A673 (cell line): Measurements from ENCODE around the gene ZDHHC11. TPM values are rescaled to one million over a fixed set of nuclear protein-coding genes. Genes with fewer than 3 reads are reported as not detected.
"Not testable (repeated sequence)": the region's sequence is repeated elsewhere in the genome, so short reads cannot be mapped to it uniquely, and the experiment has no call there.

ENCODE experiments used
- BruUV-seq: library from RNA; stranded (reverse); fragments of 400-500 nt; replicated peaks from 2 replicates; lab custom pipeline; 2021; lab: Mats Ljungman, UMichigan
- CTCF ChIA-PET: fragments of 300-600 bp; sonication (Branson Sonifier 250); formaldehyde crosslinking; loops from one replicate; lab custom pipeline; 2022; ENCODE audit warnings: antibody characterized with exemption; lab: Charles Lee
- POLR2A ChIA-PET: fragments of 300-600 bp; sonication (Branson Sonifier 250); formaldehyde crosslinking; loops from one replicate; lab custom pipeline; 2022; ENCODE audit warnings: antibody characterized with exemption; ENCODE audit not compliant: low non-redundant PET; lab: Charles Lee
- DNase-seq: peaks from one replicate; pipeline ENCODE4 v3.0.0-alpha.2; 2015; ENCODE audit warnings: low spot score
- H3K27ac ChIP-seq: fragments of 200-600 bp; sonication (generic); 2 replicates; pipeline ENCODE4 v1.5.1; 2016; ENCODE audit warnings: mixed run types, low read depth, mild to moderate bottlenecking, mixed read lengths, antibody characterized with exemption, low read length; ENCODE audit not compliant: poor library complexity, severe bottlenecking
- H3K27me3 ChIP-seq: fragments of 200-600 bp; sonication (generic); replicated peaks from 2 replicates; pipeline ENCODE4 v1.6.1; 2017; ENCODE audit warnings: mixed run types, low read depth, mild to moderate bottlenecking, mixed read lengths, antibody characterized with exemption, low read length; ENCODE audit not compliant: insufficient read depth, poor library complexity
- H3K36me3 ChIP-seq: fragments of 200-600 bp; sonication (generic); 2 replicates; pipeline ENCODE4 v1.6.1; 2016; ENCODE audit warnings: mixed run types, mild to moderate bottlenecking, mixed read lengths, antibody characterized with exemption, low read length; ENCODE audit not compliant: insufficient read depth, poor library complexity, severe bottlenecking
- H3K4me1 ChIP-seq: fragments of 200-600 bp; sonication (generic); 2 replicates; pipeline ENCODE4 v1.6.1; 2017; ENCODE audit warnings: mixed run types, mild to moderate bottlenecking, mixed read lengths, antibody characterized with exemption, low read length; ENCODE audit not compliant: insufficient read depth, poor library complexity, severe bottlenecking
- H3K4me3 ChIP-seq: fragments of 200-600 bp; sonication (generic); 2 replicates; pipeline ENCODE4 v1.5.1; 2016; ENCODE audit warnings: low read depth, mixed run types, mild to moderate bottlenecking, mixed read lengths, low read length; ENCODE audit not compliant: poor library complexity, severe bottlenecking
- H3K9me3 ChIP-seq: fragments of 200-600 bp; sonication (generic); 2 replicates; pipeline ENCODE4 v1.6.1; 2016; ENCODE audit warnings: mixed run types, low read depth, mild to moderate bottlenecking, mixed read lengths, antibody characterized with exemption, low read length; ENCODE audit not compliant: poor library complexity, severe bottlenecking
- EZH2 ChIP-seq: fragments of 200-600 bp; sonication (generic); IDR thresholded peaks from 2 replicates; pipeline ENCODE4 v1.6.1; 2017; ENCODE audit warnings: borderline replicate concordance, low read depth, mild to moderate bottlenecking, mixed read lengths, antibody characterized with exemption, low read length; ENCODE audit not compliant: poor library complexity, severe bottlenecking
- intact Hi-C: fragments of 100-400 bp; cut with micrococcal nuclease; formaldehyde crosslinking; loops from one replicate; pipeline ENCODE4 v1.10.0; 2022; ENCODE audit not compliant: unreplicated experiment
- total RNA-seq: library from RNA; stranded (reverse); gene quantifications from 2 replicates; pipeline ENCODE4 v1.2.3, GENCODE V29; 2021

Gene ZDHHC11
- total RNA-seq, 1 experiment from 2014 or later, result 47.3 TPM

DNA sequence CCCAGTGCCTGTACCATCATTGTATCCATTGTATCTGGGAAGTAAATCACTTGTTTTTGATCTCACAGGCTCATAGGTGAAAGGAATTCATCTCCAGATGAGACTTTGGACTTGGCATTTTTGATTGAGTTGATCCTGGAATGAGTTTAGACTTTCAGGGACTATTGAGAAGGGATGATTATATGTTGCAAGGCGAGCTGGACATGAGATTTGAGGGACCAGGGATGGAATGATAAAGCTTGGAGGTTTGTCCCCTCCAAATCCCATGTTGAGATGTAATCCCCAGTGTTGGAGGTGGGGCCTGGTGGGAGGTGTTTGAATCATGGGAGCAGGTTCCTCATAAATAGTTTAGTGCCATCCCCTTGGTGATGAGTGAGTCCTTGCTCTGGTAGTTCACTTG, 55.8 kb downstream of the ZDHHC11 start:
- CTCF ChIA-PET, POLR2A ChIA-PET, H3K36me3 ChIP-seq, H3K27ac ChIP-seq, H3K27me3 ChIP-seq, DNase-seq, H3K4me3 ChIP-seq, H3K9me3 ChIP-seq, H3K4me1 ChIP-seq, BruUV-seq: not testable (repeated sequence)
- intact Hi-C loops, result loop anchor here (5.0 kb wide), 1 partner anchor 78 kb away; no protein-coding TSS in a partner anchor

DNA sequence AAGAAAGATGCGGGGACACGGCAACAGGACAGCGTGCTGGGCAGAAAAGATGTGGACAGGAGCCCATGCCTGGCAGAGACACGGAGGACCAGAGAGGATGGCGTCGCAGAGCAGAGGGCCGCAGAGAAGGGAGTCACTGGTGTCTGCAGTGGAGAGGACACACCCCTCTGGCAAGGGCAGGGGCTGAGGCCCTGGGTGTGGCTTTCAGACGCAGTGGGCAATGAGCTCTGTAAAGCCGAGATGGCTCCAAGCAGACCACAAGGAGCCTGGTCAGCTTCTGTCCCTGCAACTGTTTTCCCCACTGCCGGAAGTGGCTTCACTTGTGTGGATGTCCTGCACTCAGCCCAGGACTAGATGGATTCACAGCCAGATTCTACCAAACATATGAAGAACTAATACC, 62.1 kb downstream of the ZDHHC11 start:
- DNase-seq, CTCF ChIA-PET, H3K4me3 ChIP-seq, H3K4me1 ChIP-seq, H3K36me3 ChIP-seq, H3K9me3 ChIP-seq, BruUV-seq, POLR2A ChIA-PET, H3K27ac ChIP-seq: not testable (repeated sequence)
- H3K27me3 ChIP-seq, result peaks cover 13% of the 10 kb centered on the region
- intact Hi-C loops, result loop anchor here (2.0 kb wide), 1 partner anchor 90 kb away; no protein-coding TSS in a partner anchor

DNA sequence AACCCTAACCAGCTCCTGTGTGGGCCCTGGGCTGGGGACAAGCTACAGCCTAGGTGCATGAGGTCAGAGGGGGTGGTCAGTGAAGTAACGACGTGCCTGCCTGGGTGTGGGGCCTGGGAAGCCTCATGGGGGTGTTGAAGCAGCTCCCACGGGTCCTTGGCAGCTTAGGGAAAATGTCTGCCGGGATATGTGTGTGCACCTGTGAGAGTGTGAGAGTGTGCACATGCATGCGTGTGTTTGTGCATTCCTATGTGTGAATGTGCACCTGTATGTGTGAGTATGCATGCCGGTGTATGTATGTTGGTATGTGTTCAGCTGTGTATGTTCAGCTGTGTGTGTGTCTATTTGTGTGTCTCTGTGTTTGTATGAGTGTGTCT, 62.9 kb downstream of the ZDHHC11 start:
- H3K36me3 ChIP-seq, H3K4me3 ChIP-seq, DNase-seq, POLR2A ChIA-PET, CTCF ChIA-PET, H3K9me3 ChIP-seq, H3K4me1 ChIP-seq, BruUV-seq, H3K27ac ChIP-seq: not testable (repeated sequence)
- intact Hi-C loops, result loop anchor here (2.0 kb wide), 1 partner anchor 89 kb away; no protein-coding TSS in a partner anchor
- peaks cover 13% of the 10 kb centered on the region for H3K27me3 ChIP-seq

DNA sequence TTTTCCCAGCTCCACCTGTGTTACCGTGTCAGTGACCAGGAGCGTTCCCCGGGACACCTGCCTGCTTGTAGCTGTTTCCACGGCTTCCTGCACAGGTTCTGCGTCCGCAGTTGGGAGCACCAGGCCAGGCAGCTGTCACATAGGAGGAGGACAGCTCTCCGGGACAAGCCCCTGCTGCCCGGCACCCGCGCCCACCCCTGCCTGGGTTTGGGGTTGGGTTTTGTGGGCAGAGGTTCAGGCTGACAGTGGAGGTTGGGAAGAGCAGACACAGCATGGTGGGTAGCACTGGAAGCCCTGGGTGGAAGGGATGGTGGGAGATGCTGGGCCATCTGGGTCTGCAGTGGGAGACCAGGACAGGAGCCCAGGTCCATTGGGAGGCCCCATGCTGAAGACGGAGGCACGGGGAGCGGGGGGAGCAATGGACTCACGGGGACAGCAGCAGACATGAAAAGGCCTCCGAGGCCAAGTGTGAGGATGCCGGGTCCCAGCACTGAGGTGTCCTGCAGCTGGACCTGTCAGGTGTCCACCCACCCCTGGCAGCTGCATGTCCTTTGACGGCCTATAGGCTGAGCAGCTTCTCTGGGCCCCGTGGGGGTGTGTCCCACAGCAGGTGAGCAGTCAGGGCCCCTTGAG, 63.4 kb downstream of the ZDHHC11 start:
- H3K27ac ChIP-seq, intact Hi-C loops, BruUV-seq, H3K9me3 ChIP-seq, H3K4me3 ChIP-seq, H3K4me1 ChIP-seq, DNase-seq, CTCF ChIA-PET, POLR2A ChIA-PET, H3K36me3 ChIP-seq: not testable (repeated sequence)
- H3K27me3 ChIP-seq, result peaks cover 13% of the 10 kb centered on the region

DNA sequence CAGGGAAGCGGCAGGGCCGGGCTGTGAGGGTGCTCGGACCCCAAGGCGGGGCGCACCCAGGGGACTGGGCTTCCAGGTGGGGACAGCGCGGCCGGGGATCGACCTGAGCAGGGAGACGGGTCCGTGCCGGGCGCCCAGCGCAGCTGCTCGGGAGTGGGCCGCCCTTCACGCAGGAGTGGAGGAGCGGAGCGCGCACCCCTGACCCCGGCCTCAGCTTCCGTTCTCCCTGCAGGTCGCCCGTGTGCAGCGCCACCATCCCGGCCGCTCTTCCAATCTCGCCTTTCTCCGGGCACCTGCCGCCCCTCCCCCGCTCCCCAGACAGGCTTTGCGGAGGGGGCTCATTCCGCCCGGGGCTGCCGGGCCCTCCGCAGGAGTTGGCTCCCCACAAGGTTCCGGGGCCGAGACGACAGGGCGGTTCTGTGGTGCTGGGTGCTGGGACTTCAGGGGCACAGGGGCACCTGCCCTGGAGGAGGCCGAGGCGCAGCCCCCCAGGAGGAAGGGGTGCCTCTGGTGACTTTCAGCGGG, 65.5 kb downstream of the ZDHHC11 start:
- H3K4me3 ChIP-seq, result peak overlapping the region; percentile 64
- TF ChIP-seq EZH2, result peak; percentile 60
- BruUV-seq, H3K27ac ChIP-seq, CTCF ChIA-PET, H3K36me3 ChIP-seq, POLR2A ChIA-PET, H3K9me3 ChIP-seq, intact Hi-C loops, H3K4me1 ChIP-seq, H3K27me3 ChIP-seq, DNase-seq: not testable (repeated sequence)

- CTCF ChIA-PET, intact Hi-C loops, H3K27me3 ChIP-seq, H3K4me1 ChIP-seq, H3K27ac ChIP-seq, POLR2A ChIA-PET, H3K36me3 ChIP-seq, H3K9me3 ChIP-seq, BruUV-seq: not testable (repeated sequence)
- peak within 1 kb of the TSS; percentile 64 for H3K4me3 ChIP-seq
- peak; percentile 90 for DNase-seq
Measured at GRCh38 chr5:784428-785177, 66.2 kb downstream of the ZDHHC11 start, which contains the start of gene ZDHHC11B. Gene ZDHHC11B, minus strand, starts transcription at chr5:784729. Its CDS starts 17,810 bp downstream, at chr5:766919.

GRCh38 chr5:783881-784427, 66.8 kb downstream of the ZDHHC11 start:
- H3K27ac ChIP-seq, CTCF ChIA-PET, H3K4me1 ChIP-seq, POLR2A ChIA-PET, intact Hi-C loops, DNase-seq, H3K27me3 ChIP-seq, H3K9me3 ChIP-seq, BruUV-seq, H3K36me3 ChIP-seq: not testable (repeated sequence)
- H3K4me3 ChIP-seq, result peak overlapping the region; percentile 64
